ENCODE data around the gene ZDHHC22.

Gene ZDHHC22

DNA sequence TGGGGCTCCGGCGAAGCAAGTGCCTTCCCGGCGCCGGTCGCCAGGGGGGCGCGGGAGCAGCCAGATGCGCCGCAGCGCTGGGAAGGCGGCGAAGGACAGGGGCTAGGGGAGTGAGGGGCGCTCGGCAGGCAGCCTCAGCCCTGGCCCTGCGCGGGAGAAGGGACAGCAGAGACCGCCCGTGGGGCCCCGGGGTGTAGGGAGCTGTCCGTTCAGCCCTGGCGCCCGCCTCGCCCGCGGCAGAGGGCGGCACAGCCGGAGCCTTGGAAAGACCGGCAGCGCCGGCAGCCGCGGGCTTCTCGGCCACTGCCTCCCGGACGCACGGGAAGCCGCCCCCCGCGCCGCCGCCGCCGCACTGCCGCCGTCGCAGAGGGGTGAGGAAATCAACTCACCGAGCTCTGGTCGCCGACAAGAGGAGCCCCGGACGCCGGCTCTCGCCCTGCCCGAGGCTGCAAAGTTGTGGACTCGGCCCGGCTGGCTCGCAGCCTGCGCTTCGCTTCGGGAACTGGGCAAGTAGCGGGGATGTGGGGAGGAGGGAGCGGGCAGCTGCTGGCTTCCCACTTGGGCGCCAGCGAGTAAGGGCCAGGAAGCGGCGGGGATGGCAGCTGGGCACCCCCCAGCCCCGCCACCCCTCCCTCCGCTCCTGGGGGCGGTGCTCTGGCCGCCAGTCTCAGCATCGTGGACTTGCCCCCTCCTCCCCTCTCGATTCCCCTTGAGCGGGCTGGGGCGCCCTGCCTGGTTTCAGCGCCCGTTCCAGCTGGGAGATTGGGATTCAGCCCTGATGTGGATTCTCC is at the start of gene ZDHHC22:
TSS of gene ZDHHC22 (minus strand) at position 578 of the 791 bp plus-strand sequence. CDS start 2,053 bp downstream, outside the sequence.
- no peak for DNase-seq

GRCh38 chr14:77190977-77191376 is 49.4 kb upstream of the ZDHHC22 start:
- DNase-seq, result no peak

GRCh38 chr14:77189479-77189878 is 47.9 kb upstream of the ZDHHC22 start:
- no peak for DNase-seq

- no peak for DNase-seq
Observed at GRCh38 chr14:77187649-77188012, 46.0 kb upstream of the ZDHHC22 start.

- DNase-seq, result no peak
Observed at GRCh38 chr14:77186911-77187648, 45.5 kb upstream of the ZDHHC22 start.

DNA sequence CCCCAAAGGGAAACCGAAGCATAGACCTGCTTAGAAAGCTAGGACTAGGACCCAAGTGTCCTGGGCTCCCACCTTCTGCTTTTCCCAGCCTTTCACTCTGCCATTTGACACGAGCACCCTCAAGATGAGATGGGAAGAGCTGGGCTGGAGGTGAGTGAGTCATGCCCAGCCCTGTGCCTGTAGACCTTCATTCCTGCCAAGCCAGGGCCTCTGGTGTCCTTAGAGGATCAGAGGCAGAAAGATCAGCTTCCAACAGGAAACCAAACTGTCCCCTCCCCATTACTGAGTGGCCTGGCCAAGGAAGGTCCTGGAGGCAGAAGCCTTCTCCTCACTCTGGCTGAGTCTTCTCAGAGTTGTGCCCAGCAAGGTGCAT is 43.5 kb upstream of the ZDHHC22 start:
- no peak for DNase-seq

GRCh38 chr14:77184396-77185092 is 43.0 kb upstream of the ZDHHC22 start:
- no peak for DNase-seq

- peak; percentile 40 to 83 for DNase-seq
Observed at GRCh38 chr14:77183896-77184295, 42.3 kb upstream of the ZDHHC22 start.

DNA sequence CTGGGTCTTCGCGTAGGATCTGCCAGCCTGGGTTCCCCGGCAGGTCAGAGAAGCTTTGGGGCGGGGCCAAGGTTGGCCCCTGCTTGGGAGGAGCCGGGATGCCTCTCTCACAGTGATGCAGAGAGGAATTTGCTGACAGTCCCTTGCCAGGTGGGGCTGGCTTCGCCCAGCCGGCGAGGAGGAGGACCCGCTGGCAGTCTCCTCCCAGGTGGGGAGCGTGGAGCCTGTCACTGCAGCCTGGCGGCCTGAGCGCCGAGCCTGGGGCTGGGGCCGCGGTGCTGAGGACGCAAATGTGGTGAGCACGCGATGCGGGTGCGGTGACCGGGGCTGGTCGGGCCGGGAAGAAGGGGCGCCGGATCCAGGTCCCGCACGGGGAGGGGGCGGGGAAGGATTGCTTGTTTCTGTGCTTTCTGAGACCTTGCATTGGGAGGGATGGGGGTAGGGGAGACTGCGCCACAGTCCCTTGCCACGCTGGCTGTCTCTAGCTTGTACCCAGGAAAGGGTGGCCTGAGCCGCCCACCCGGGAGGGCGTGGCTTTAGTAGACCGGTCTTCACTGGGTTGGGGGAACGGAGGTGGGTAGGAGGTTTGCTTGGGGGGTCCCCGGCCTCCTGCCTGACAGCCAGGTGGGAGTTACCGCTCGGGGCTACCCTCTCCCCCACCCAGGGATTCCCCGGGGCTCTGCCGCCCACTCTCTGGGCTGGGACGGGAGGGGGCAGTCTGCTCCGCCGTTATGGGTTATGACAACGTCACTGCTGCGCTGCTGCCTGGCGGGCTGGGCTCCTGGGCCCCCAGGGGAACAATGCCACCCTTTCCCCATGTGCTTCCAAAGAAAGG is 40.2 kb upstream of the ZDHHC22 start, which contains the start of gene TMEM63C:
TSS of gene TMEM63C (plus strand) at position 196 of the 835 bp plus-strand sequence. CDS start 37,016 bp downstream, outside the sequence.
- DNase-seq, result peak; percentile 60 to 82

DNA sequence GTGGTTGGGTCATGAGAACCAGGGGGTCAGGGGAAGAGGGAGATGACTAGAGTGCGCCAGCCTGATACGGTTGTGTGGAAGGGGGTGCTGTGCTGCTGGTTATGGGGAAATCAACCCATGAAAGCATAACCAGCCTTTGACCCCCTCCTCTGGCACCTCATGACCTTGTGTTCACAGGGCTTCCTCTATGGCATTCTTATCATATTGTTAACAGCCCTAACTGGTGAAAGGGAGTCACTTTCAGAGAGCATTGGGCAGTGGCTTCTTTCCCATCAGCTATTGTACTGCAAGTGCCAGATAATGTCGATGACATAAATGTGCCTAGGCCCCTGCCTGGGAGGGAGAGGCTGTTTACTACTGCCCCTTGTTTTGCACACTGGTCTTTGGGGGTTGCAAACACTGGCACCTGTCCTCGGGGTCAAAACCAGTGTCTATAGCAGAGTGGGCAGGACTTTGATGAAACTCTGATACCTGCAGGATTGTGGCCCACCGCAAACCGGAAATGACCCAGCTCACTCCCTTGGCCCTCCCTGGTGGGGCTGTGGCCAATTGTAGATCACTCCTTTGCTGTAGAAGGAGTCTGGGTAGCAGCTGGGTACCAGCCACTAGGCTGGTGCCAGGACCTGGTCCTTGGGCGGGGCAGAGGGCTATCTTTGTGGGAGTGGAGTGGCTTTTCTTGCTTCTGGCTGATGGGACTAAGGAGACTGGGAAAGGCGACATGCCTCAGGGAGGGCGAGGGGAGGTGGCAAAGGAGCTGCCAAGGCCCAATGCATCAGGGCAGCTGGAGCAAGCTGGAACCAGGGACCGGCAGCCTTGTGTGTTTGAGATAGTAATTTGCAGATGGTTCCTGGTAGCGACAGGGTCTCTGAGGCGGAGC is 39.4 kb upstream of the ZDHHC22 start:
- no peak for DNase-seq

GRCh38 chr14:77178656-77179055 is 37.1 kb upstream of the ZDHHC22 start:
- no peak for DNase-seq

DNA sequence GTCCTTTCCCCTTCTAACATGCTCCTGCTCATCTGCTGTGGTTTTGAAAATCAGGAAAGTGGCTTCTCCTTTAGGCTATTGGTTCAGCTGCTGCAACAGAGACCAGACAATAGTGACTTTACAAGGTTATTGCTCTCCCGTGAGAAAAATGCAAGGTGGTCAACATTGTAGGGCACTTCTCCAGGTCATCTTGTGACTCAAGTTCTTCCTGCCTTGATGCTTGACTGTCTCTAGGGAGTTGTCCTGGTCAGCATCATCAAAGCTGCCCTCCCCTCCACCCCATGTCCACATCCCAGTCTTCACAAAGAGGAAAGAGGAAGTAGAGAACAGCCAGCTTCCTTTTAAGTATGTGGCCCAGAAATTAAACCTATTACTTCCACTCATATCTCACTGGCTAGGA is 36.1 kb upstream of the ZDHHC22 start:
- DNase-seq, result no peak

DNA sequence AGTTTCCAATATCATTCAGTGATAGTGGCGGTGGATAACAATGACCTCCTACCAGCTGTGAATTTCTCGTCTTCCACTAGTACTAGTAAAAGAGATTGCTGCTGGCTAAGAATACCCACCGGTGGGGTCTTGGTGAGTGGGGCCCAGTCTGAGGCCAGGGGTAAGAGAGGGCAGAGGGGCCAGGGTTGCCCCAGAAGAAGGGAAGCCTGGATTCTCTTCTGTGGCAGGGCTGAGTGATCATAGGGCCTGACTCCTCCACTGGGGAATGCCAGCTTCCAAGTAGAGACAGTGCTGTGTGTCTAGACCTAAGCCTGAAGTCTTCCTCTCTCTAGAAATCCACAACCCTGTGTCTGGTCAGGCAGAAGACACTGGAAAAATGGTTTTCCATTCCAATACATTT is 34.3 kb upstream of the ZDHHC22 start:
- DNase-seq, result no peak

DNA sequence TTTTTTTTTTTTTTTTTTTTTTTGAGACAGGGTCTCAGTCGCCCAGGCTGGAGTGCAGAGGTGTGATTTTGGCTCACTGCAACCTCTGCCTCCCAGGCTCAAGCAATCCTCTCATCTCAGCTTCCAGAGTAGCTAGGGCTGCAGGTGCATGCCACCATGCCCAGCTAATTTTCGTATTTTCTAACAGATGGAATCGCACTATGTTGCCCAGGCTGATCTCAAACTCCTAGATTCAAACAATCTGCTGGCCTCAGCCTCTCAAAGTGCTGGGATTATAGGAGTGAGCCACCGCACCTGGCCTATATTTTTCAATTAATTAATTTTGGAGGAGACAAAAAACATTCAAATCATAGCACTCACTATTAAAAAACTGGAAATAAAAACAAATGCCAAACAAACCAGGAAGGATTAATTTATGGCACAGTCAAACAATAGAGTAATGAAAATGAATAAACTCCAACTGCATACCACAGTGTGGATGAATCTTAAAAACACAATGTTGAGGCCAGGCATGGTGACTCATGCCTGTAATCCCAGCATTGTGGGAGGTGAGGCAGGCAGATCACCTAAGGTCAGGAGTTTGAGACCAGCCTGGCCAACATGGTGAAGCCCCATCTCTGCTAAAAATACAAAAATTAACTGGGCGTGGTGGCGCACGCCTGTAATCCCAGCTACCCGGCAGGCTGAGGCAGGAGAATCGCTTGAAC is 32.5 kb upstream of the ZDHHC22 start:
- peak; percentile 50 to 72 for DNase-seq

DNA sequence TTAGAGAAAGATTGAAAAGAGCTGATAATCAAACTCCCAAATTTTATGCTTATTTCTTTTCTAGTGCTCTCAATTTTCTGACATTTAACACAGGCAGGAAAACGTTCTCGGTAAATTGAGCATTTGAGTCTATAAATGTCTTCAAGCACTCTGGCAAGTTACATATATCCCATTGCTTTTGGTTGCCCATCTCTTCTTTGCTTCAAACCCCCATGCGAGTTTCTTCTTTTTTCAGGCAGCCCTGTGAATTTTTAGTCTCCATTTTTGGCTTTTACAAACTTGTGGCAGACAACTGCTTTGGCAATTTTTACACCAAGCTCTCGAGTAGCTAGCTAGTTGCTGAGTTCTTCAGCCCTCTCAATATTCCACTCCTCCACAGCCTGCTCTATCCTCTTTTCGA is 31.3 kb upstream of the ZDHHC22 start:
- DNase-seq, result no peak

DNA sequence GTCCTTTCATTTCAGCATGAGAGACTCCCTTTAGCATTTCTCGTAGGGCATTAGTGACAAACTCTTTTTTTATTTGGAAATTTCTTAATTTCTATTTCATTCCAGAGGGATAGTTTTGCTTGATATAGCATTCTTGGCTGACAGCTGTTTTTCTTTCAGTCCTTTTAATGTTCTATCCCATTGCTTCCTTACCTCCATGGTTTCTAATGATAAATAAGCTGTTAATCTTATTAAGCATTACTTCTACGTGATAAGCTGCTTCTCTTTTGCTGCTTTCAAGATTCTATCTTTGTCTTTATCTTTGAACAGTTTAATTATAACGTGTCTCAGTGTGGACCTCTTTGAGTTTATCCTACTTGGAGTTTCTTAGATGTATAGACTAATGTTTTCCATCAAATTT is 28.5 kb upstream of the ZDHHC22 start:
- no peak for DNase-seq

DNA sequence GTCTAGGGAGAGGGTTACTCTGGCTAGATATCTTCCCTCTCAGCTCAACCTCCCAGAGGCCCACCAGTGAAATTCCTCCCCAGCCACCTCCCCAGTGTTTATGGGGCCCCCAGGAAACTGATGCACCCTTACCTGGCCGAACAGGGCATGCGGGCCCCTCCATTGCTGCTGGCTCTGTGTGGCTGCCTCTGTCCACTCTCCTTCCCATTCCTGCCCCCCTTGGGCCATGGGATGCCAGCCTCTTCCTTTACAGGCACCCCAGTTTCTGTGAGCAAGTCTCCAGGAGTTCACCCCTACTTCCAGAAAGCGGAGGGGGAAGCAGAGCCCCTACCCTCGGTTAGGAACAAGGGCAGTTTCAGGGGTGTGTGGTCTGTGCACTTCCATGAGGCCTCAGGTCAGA is 19.4 kb upstream of the ZDHHC22 start:
- DNase-seq, result no peak

DNA sequence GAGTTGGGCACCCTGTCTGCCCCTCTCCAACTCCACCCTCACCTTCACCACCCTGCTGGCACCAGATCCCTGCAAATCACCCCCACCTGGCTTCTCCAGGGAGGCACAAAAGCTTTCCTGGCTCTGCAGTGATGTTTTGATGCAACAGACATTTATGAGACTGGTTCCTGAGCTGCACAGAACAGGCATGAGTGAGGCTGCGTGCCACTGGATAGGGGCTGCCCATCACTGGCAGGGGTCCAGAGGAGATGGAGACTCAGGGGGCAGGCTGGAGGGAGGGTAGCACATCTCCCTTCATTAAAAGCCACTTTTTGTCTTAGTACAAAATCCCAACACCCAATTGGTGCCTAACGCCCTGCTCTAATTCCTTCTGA is 17.3 kb upstream of the ZDHHC22 start:
- no peak for DNase-seq

DNA sequence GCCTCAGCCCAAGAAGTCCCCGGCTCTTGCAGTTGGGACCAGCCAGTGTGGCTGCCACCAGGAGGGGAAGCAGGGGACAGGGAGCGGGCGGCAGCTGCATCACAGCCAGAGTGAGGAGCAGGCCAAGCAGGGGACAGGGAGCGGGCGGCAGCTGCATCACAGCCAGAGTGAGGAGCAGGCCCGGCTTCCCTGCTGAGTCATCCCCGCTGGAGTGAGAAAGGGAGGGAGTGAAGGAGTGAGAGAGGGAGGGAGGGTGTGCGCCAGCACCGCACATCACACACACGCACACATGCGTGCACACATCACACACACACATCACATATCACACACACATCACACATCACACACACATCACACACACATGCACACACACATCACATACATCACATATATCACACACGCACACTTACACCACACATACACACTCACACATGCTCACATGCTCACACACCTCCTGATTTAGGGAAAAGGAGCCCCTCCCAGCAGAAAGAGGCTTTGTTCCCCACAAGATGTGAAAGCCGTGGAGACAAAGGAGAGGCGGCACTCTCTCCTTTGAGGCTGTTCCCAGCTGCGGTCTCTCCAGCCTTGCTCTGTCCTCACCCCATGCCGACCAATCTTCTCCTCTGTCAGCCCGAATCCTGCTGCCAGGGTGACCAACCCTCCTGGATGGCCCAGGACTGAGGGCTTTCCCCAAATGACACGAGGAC is 16.7 kb upstream of the ZDHHC22 start:
- no peak for DNase-seq

- no peak for DNase-seq
Observed at GRCh38 chr14:77157740-77158139, 16.1 kb upstream of the ZDHHC22 start.

All from cerebellar nuclear complex (tissue), 1 donor.